Right ventricle myocardium superior (tissue), 1 donor: ENCODE data around the gene RELA. TPM values are rescaled to one million over a fixed set of nuclear protein-coding genes. Genes with fewer than 3 reads are reported as not detected.

Source experiments
- ATAC-seq: fragments of 200-7000 bp; cut with Tn5 transposase; one replicate; pipeline ENCODE4 v1.9.1; 2020; ENCODE audit warnings: mild to moderate bottlenecking; ENCODE audit not compliant: poor library complexity
- DNase-seq: peaks from one replicate; pipeline ENCODE4 v3.0.0-alpha.2; 2020
- intact Hi-C: fragments of 100-400 bp; cut with DNase I; formaldehyde crosslinking; loops from one replicate; pipeline ENCODE4 v1.11.2; 2022
- microRNA-seq: library from miRNA; unstranded; fragments of <30 nt; microRNA quantifications from one replicate; pipeline ENCODE4 v1.2.0, GENCODE V29; 2020
- total RNA-seq: library from RNA; stranded (reverse); fragmentation: NEBNext Ultra II Directional; extraction: Animal tissue kit (Norgen Biotek cat#: 25700); gene quantifications from one replicate; pipeline ENCODE4 v1.2.1, GENCODE V29; 2021
- donor health status: DM: no; HTN: yes; CAD: no; lungs with severe emphysema.

The RELA gene
- total RNA-seq, 1 donor from 2014 or later, result 31.0 TPM

DNA sequence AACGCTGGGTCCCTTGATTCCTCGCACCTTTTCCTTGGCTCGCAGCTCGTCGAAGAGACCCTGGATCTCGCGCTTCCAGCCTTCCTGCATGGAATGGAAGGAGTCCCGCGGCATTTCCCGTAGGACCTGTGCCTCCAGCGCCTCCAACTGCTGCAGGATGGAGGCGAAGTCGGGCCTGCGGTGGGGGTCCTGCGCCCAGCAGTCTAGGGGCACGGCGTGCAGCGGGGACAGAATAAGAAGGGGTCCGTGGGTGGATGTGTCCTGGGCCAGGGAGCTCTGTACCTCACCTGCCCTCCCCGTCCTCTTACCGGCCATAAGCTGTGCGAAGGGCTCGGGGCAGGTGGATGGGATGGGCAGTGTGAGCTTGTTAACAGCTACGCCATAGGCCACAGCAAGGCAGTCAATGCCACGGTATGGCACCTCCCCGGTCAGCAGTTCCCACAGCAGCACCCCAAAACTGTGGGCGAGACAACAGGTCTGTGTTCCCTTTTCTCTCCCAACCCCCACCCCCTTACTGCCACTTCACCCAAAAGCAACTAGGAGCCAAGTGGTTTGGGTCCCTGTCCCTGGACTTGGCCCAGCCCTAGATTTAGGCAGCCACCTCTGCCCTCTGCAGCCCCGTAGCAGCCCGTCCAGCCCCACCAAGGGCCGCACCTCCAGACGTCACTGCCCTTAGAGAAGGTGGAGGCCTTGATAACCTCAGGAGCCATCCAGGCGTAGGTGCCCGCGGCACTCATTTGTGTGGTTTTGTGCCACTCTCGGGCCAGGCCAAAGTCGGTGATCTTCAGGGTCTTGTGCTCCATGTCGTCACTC, 54.9 kb downstream of the RELA start:
- no peak for DNase-seq
- intact Hi-C loops, result loop anchor here (5.0 kb wide), 1 partner anchor 36 kb away; the partner anchor contains the start of genes FAM89B and ZNRD2
- ATAC-seq, result no peak

DNA sequence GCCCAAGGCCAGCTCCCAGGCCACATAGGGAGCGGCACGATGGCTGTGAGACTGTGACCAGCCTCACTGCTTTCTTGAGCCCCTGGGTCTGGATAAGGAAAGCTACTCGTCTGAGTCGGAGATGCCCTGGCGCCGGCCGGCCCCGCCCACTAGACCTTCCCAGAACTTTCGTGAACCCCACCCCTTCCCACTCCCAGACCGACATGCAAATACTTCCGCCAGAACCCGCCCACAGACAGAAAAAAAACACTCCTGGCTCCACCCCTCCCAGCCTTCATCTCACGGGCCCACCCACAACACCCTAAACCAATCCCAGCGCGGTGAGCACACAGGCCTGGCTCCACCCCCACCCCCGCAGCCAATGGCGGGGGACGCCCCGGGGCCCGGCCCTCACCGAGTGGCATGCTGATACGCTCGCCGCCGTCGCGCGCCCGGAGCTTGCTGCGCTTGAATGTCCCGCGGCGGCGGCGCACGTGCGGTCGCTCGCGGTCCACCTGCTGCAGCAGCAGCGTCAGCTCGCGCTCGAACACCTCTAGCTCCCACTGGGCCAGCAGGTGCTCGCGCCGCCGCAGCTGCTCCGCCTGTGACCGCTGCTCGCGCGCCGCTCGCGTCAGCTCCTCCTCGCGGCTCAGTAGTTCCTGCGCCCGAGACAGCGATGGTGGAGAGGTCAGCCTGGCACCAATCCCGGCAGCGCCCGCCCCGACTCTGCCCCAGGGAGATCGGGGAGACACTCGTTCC, 55.7 kb downstream of the RELA start:
- intact Hi-C loops, result loop anchor here (5.0 kb wide), 1 partner anchor 35 kb away; the partner anchor contains the start of genes FAM89B and ZNRD2
- ATAC-seq (peak; percentile 97), DNase-seq (peak; percentile 95)

GRCh38 chr11:65604258-65604657, 58.5 kb downstream of the RELA start:
- intact Hi-C loops, result no loop called here
- DNase-seq (no peak), ATAC-seq (no peak)

Small RNA genes within 50 kb of the gene (microRNA-seq; reads per million reads assigned to microRNA genes)
- gene MIR4489 (not detected), gene MIR4690 (not detected)

Other genes with a start within 250 kb of the RELA start
- gene NEAT1, start 240.1 kb downstream of the RELA start, total RNA-seq, result 451 TPM
- 5,573 TPM for gene MALAT1, start 163.9 kb downstream of the RELA start, total RNA-seq
- 60.5 TPM for gene SCYL1, start 137.8 kb downstream of the RELA start, total RNA-seq
- gene LTBP3, start 104.6 kb downstream of the RELA start, total RNA-seq, result 73.4 TPM
- 23.2 TPM for gene ZNRD2, start 92.4 kb downstream of the RELA start, total RNA-seq
- 36.1 TPM for gene FAM89B, start 90.4 kb downstream of the RELA start, total RNA-seq
- 44.9 TPM for gene EHBP1L1, start 86.9 kb downstream of the RELA start, total RNA-seq
- 0.81 TPM for gene KCNK7, start 67.1 kb downstream of the RELA start, total RNA-seq
- gene MAP3K11, start 48.7 kb downstream of the RELA start, total RNA-seq, result 38.5 TPM
- gene PCNX3, start 47.1 kb downstream of the RELA start, total RNA-seq, result 9.3 TPM
- gene SIPA1, start 24.8 kb downstream of the RELA start, total RNA-seq, result 22.5 TPM
- gene KAT5, start 49.3 kb upstream of the RELA start, total RNA-seq, result 40.8 TPM
- 49.5 TPM for gene RNASEH2C, start 57.9 kb upstream of the RELA start, total RNA-seq
- 6.5 TPM for gene AP5B1, start 118.1 kb upstream of the RELA start, total RNA-seq
- not detected for gene OVOL1, start 124.1 kb upstream of the RELA start, total RNA-seq
- gene SNX32, start 171.0 kb upstream of the RELA start, total RNA-seq, result not detected
- gene CFL1, start 195.3 kb upstream of the RELA start, total RNA-seq, result 288 TPM
- gene MUS81, start 197.5 kb upstream of the RELA start, total RNA-seq, result 30.7 TPM
- gene EFEMP2, start 209.9 kb upstream of the RELA start, total RNA-seq, result 80.0 TPM
- gene CTSW, start 216.9 kb upstream of the RELA start, total RNA-seq, result 0.73 TPM
- gene FIBP, start 225.6 kb upstream of the RELA start, total RNA-seq, result 37.7 TPM
- 27.9 TPM for gene CCDC85B, start 227.8 kb upstream of the RELA start, total RNA-seq
- 0.70 TPM for gene FOSL1, start 237.5 kb upstream of the RELA start, total RNA-seq